Measurements from ENCODE around the gene OR6B1.
A peak's percentile ranks its signal among the peaks of the same experiment; 100 is the strongest.
"Not testable (repeated sequence)": the region's sequence is repeated elsewhere in the genome, so short reads cannot be mapped to it uniquely, and the experiment has no call there.

The OR6B1 gene

DNA sequence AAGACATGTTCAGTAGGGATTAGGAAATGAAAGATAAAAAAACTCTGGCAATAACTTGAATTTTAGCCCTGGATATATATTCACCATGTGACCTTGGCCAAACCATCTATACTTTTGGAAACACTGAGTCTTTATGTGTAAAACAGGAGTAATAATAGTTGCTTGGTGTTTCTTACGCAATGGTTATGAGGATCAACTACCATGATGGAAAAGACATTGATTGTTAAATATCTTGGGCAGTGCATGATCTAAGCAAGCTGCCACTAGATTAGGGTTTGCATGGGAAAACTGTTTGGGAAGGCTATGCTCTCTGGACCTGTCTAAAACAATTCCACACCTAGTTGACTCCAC, 6.5 kb downstream of the OR6B1 start:
- DNase-seq = no peak

DNA sequence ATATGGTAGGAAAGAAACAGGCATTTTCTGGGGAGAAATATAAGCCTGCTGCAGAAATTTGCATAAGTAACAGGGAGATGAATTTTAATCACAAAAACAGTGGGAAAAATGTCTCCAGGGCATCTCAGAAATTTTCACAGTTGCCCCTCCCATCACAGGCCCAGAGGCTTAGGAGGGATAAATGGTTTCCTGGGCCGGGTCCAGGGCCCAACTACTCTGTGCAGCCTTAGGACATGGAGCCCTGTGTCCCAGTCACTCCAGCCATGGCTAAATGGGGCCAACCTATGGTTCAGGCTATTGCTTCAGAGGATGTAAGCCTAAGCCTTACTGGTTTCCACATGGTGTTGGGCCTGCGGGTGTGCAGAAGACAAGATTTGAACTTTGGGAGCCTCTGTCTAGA, 9.2 kb downstream of the OR6B1 start:
- DNase-seq = no peak

GRCh38 chr7:144010061-144010460, 9.9 kb downstream of the OR6B1 start:
- DNase-seq = not testable (repeated sequence)

DNA sequence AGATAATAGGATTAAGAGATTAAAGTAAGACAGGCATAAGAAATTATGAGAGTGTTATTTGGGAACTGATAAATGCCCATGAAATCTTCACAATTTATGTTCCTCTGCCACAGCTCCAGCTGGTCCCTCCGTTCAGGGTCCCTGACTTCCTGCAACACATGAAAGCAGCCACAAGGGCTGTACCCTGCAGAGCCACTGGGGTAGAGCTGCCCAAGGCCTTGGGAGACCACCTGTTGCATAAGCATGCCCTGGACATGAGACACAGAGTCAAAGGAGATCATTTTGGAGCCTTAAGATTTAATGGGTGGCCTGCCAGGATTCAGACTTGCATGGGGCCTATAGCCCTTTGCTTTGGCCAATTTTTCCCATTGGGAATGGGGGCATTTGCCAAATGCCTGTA, 10.7 kb downstream of the OR6B1 start:
- not testable (repeated sequence) for DNase-seq

DNA sequence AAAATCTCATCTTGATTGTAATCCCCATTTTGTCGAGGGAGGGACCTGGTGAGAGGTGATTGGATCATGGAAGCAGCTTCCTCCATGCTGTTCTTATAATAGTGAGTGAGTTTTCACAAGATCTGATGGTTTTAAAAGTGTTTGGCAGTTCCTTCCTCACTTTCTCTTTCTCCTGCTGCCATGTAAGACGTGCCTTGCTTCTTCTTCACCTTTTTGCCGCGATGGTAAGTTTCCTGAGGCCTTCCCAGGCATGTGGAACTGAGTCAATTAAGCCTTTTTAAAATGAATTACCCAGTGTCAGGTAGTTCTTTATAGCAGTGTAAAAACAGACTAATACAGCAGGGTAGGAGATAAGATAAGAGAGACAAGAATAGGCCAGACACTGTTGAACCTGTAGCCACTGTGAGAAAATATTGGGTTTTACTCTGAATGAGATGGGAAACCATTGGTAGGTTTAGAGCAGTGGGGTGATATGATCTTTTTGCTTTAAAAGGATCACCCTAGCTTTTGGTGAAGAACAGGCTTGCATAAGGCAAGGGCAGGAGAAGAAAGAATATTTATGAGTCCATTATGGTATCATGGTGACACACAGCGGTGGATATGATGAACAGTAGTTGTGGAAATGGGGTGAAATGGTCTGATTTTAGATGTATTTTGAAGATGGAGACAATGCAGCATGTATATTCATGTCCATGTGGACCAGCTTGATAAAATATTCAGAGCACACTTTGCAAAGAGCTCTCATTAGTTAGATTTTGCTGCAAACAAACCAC, 11.5 kb downstream of the OR6B1 start:
- peak; percentile 40 for DNase-seq

GRCh38 chr7:144018065-144018464, 17.9 kb downstream of the OR6B1 start:
- DNase-seq = no peak

- no peak for DNase-seq
Observed at GRCh38 chr7:144019457-144019856, 19.3 kb downstream of the OR6B1 start.

DNA sequence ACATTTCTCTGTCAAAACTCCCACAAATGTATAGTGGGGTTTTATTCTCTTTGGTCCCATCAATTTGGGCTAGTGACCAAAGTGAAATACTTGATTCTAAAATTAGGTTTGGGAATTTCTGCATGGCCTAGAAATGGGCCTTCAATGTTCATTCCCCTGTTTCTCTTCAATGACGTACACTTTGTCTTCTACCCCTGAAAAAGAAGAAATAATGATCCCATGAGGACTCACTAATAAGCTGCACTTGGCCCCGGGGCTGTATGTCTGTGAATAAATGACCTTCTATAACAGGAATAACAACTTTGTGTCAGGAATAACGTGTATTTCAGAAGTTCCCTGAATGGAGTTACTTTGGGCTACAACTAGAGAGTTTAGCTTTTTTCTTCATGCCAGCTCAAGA, 20.2 kb downstream of the OR6B1 start:
- no peak for DNase-seq

DNA sequence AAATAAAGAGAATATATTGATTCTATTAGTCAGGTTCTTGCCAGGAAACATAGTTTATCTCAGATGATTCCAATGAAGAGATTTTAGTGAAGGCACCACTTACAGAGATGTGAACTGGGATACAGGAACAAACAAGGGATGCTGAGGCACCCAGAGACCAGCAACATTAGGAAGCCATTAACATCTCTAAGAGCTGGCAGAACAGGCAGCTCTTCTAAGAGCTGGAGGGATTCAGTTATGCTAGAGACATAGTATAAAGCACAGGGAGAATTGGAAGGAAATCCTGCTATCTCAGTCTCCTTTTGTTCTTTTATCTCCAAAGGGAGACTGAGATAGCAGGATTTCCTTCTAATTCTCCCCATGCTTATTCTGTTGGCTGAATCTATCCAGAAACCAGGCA, 22.0 kb downstream of the OR6B1 start:
- DNase-seq = no peak

DNA sequence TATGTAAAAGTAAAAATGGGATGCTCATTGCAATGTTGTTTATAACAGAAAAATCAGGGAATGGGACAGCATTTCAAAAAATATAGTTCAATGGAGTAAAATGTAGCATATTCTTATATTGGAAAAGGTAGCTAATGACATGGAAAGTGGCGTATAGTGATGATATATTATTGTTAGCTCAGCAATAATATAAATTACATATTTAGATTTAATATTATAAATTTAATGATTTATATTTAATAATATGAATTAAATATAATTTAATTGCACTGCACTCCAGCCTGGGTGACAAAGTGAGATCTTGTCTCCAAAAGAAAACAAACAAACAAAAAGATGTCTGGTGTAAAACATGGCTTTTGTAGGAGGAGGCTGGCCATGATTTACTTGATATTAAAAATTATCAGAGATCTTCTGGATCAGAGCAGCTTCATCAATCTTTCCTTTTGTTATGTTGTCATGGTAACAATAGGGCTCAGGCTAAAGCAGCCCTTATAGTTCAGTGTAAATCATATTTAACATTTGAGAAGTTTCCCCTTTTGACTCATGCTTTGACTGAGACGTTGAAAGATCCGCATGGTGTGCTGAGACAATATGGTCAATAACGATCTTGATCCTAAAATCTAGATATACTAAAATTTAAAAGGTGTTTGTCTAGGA, 23.2 kb downstream of the OR6B1 start:
- peak; percentile 27 for DNase-seq

DNA sequence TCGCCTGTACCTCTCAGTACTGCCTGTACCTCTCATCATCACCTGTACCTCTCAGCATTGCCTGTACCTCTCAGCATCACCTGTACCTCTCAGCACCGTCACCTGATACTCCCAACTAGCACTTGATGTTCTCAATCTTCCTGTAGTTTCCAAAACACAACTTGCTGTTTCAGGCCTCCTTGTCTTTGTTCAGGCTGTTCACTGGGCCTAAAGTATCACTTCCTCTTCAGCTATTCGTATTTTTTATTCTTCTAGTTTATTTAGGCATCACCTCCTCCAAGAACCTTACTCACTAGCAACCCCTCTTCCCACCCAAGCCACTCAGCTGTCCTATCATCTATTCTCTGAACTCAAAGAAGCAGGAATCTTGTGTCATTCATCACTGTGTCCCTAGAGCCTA, 24.1 kb downstream of the OR6B1 start:
- no peak for DNase-seq

GRCh38 chr7:144026203-144026883, 26.2 kb downstream of the OR6B1 start:
- DNase-seq = no peak

DNA sequence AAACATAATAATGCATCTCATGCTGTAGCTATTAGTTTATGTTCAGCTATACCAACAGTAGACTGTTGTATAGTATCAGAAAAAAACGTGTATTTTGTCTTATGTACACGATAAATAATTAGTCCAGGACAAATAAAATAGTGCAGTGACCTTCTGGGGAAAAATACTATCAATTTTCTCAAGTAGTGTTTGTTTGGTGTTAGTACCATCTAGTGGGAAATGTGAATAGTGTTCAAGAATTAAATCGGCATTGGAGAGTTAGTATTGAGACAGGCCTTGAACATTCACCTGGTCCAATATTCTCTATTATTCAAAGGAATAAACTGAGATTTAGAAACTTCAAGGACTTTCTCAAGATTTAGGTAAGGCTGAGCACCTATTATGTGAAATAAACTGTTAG, 26.9 kb downstream of the OR6B1 start:
- peak; percentile 62 for DNase-seq

DNA sequence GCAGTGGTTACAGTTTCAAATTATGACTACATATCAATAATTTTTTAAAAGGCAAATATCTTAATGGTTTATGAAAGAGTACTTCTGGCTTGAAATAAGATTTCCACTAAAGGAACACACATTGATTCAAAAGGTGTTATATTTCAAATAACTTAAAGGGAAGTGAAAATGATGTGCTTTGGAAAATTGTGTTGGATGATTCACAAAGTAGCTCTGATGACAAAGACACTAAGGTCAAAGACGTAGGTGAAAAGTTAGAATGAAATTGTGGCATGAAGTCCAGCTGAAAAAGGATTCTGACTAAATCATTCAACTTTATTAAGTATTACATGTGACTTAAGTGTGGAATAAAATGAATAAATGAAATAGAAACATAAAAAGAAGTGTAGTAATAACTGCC, 27.9 kb downstream of the OR6B1 start:
- DNase-seq = no peak

DNA sequence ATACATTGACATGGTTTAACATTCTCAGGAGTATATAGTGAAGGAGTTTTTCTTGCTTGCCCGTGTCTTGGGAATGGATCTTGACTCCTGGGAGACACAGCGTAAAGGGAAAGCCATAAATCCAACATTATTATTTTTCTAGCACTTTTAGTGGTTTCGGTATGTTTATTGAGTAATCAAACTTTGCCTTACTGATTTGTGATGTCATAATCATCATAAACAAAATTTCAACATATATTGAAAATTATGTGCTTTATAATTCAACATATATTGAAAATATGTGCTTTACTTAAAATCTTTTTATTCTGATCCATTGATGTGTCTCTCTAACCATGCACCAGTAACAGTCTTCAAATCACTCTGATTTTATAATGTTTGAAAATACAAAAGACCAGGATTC, 28.4 kb downstream of the OR6B1 start:
- no peak for DNase-seq

- no peak for DNase-seq
Observed at GRCh38 chr7:144032516-144032915, 32.4 kb downstream of the OR6B1 start.

DNA sequence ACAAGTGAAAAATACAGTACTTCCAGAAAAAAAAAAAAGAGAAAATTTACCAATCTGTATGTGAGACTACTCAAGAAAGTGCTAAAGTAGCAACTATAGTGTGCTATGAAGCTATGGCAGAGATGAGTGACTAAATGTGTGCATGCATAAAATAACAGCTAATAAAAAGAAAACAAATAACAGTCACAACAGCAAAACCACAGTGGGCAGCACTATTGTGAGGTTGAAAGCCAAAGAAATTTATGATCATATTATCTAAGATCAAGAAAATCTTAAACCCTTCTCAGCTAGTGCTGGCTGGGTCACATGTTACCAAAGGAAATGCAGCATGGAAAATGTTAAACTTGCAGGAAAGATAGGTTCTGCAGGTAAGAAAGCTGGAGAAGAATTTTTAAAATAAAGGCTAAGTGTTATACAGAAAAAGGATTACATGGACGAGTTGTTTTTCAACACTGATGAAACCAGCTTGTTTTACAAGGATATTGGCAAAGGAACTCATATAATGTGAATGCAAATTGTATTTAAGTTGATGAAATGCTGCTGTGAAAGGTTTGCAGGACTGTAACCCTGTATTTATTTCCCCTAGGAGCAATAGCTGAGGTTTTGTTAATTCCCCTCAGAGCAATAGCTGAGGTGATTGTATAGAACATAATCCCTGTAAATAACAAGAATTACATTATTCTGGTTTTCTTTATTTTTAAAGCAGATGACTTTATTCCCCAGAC, 33.0 kb downstream of the OR6B1 start:
- no peak for DNase-seq

DNA sequence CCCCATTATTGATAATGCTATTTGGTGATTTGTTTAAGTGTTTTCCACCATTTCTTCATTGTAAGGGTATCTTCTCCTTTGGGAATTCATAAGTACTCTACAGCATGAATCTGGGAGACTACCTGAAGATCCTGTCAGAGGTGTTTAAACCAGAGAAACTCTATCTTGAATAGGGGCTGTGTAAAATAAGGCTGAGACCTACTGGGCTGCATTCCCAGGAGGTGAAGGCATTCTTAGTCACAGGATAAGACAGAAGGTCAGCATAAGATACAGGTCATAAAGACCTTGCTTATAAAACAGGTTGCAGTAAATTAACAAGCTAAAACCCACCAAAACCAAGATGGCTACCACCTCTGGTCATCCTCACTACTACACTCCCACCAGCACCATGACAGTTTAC, 35.3 kb downstream of the OR6B1 start:
- no peak for DNase-seq

GRCh38 chr7:144036302-144036885, 36.3 kb downstream of the OR6B1 start:
- no peak for DNase-seq

DNA sequence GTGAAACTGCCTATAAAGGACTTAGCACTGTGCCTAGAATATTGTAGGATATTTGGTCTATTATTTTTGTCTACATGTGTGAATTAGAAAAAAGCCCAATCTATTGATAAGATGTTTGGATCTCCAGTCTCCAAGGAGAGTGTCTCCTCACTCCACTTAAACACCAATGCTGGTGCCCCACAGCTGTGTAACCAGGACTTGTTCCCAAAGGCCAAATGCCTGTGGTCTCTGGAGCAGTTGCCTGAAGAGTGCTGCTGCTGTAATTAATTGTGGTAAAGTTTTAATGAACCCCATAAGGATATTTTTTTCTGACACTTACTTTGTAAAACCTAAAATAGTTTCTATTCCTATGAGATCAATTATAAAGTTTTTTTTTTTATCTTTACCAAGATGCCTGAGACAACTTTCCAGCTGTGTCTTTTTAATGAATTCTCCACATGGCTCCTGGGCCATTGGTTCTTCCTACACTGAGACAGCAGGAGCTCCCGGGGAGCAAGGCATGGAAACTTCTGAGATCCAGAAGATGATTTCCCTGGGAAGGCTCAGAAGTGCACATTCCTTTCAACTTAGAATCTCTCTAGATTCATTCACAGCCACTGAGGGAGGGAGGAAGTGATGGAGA, 37.4 kb downstream of the OR6B1 start:
- no peak for DNase-seq

DNA sequence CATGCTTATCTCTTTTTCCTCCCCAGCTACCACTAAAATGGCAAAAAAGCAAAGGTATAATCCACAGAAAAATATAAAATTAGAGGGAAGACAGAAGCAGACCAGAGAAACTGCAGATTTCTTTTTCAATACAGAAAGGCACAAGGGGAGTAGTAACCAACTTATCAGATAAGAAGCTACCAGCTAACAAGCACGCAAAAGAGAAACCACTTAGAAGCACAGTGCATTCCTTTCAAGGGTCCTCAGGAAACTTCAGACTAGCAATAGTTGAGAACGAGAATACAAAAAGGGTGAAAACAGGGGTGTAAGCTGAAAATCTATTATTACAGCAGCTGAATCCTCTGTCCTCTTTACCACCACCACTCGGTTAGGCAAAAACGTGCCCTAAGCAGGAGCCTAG, 38.8 kb downstream of the OR6B1 start:
- DNase-seq = no peak

GRCh38 chr7:144048648-144049047, 48.5 kb downstream of the OR6B1 start, which contains the start of gene OR2A5:
Gene OR2A5 (plus strand): TSS chr7:144048948. CDS start chr7:144050402, 1,454 bp downstream.
- peak; percentile 16 for DNase-seq

- DNase-seq = peak; percentile 23
Observed at GRCh38 chr7:144049491-144049890, 49.4 kb downstream of the OR6B1 start.

Data from DMS53 (cell line).